HG02938 (cell line): Measurements from ENCODE around the gene KLHL5.
"Not testable (repeated sequence)": the region's sequence is repeated elsewhere in the genome, so short reads cannot be mapped to it uniquely, and the experiment has no call there.

Experiments
- ATAC-seq: cut with Tn5 transposase; IDR thresholded peaks from one replicate; pipeline ENCODE4 v1.9.1; 2021; ENCODE audit warnings: mild to moderate bottlenecking, moderate library complexity; ENCODE audit not compliant: unreplicated experiment

The KLHL5 gene

GRCh38 chr4:39097290-39097689, 35.3 kb downstream of the KLHL5 start:
- no peak for ATAC-seq

DNA sequence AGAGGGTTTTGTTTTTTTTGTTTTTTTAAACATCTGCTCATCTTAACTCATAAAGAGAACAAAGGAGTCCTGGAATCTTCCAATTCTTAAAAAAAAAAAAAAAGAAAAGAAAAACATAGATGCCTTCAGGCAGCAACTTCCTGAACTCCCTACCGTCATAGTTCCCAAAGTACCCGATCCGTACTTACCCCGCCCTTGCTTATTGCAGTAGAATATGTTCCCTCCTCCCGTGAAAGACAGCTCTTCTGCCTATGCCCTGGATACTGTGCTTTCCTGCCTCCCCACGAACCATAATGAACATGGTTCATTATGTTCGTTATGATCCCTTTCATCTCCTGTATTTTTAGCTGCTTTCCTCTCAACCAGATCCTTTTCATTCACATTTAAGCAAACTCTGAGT, 40.3 kb downstream of the KLHL5 start:
- ATAC-seq = no peak

DNA sequence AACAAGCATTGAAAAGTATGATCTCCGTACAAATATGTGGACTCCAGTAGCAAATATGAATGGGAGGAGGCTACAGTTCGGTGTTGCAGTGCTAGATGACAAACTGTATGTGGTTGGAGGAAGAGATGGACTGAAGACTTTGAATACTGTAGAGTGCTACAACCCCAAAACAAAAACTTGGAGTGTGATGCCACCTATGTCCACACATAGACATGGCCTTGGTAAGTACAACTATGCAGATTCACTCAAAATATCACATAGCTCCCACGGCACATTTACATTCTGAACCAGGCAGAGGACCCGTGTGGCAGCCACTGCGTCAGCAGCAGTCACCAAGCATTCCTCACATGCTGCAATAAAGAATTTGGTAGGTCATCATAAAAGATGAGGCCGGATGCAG, 41.3 kb downstream of the KLHL5 start:
- no peak for ATAC-seq

GRCh38 chr4:39104255-39104654, 42.2 kb downstream of the KLHL5 start:
- no peak for ATAC-seq

DNA sequence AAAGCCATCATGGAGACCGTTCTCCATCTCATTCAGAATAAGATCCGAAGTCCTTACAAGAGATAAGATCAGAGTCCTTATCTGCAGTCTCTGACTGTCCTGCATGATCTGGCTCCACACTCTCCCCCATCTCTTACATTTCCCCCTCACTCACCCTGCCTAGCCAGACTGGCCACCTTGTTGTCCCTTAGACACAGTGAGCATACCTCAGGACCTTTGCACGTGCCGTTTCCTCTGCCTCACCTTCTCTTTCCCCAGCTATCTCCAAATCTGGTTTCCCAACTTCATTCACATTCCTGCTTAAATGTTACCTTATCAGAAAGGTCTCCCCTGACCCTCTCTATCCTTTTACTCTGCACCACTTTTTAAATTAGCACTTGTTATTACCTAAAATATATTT, 44.0 kb downstream of the KLHL5 start:
- no peak for ATAC-seq

DNA sequence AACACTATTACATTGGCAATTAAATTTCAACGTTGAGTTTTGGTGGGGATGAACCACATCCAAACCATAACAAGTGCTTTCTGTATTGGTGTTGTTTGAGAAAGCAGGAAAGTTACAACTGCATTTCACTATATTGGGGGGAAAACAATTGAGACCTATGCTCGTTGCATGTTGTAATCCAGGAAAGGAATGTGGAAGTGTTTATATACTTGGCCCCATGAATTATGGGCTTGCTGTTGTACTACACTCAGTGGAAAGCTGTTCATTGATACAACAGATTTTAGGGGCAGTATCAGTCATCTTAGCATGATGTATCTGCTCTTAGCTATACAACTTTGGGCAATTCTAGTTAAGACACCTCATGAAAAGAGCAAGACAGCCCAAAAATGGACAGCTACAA, 52.4 kb downstream of the KLHL5 start:
- no peak for ATAC-seq

DNA sequence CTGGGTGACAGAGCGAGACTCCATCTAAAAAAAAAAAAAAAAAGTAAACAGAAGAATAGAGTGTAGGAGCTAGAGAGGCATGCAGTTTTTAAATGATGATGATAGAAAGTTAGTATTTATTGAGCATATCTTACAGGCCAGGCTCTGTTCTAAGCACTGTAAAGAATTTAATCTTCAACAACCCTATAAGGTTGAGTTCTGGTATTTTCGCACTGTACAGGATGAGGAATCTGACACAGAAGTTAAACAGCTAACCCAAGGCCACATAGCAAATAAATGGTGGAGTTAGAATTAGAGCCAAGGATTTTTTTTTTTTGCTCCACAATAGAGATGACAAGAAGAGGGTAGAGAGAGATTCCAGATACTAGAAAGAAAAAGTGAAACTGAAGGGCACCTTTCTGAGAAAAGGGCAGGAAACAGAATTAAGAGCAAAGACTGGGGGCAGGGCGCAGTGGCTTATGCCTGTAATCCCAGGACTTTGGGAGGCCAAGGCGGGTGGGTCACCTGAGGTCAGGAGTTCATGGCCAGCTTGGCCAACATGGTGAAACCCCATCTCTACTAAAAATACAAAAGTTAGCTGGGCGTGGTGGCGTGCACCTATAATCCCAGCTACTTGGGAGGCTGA, 56.1 kb downstream of the KLHL5 start:
- ATAC-seq = no peak

- ATAC-seq = no peak
These were observed 58.4 kb downstream of the KLHL5 start for GRCh38 chr4:39120418-39120817.

- ATAC-seq = peak; percentile 82
These were observed 63.0 kb downstream of the KLHL5 start for GRCh38 chr4:39124885-39125599.

- no peak for ATAC-seq
These were observed 63.6 kb downstream of the KLHL5 start for GRCh38 chr4:39125600-39125985.

DNA sequence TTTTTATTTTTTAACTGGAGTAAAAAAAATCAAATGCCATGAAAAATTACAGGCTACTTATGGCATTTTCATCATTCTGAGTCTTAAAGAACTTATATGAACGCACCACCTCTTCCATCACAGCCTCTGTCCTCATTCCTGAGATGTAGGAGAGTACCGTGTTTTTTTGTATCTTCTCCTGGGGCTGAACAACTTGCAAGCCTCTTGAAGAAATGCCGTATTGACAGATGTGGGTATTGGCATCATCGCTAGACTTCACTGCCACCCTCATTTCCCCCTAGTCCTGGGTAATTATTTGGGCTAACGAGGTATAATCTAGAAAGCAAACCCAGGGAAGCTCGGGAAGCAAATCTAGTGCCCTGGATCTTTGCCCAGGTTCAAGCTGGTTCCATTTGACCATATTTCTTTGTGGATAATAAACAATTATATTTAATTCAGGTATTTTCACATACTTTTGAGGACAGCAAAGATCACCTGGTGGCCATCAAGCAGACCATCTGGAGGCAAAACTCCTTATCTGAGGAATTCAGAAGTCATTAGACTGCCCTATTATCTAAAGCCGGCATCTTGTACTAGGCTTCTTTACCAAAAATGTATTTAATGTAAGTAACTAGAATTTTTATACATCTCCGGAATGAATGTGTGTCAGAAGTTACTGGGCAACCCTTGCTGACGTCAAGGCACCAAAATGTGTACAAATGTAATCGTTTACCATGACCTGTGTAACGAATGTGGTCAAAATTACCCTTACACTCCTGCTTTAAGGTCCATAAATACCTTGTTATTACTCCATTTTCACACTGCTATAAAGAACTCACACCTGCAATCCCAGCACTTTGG, 64.4 kb downstream of the KLHL5 start:
- ATAC-seq = no peak

DNA sequence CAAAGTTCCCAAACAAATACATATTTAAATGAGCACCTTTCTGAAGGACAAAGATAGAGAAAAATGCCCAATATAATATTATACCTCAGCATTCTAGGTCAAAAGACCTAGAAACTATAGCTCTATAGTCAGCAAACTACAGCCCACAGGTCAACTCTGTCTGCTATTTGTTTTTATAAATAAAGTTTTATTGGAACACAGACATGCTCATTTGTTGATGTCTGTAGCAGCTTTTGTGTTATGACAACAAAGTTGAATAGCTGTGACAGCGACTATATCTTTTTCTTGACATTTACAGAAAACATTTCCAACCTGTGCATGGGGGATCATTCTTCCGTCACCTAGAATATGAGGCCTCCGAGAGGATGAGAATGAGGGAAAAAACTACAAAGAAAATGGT, 71.6 kb downstream of the KLHL5 start:
- no peak for ATAC-seq

- no peak for ATAC-seq
These were observed 72.8 kb downstream of the KLHL5 start for GRCh38 chr4:39134683-39135306.

GRCh38 chr4:39138227-39138626, 76.2 kb downstream of the KLHL5 start:
- ATAC-seq = not testable (repeated sequence)

- ATAC-seq = no peak
These were observed 84.2 kb downstream of the KLHL5 start for GRCh38 chr4:39146211-39146610.

DNA sequence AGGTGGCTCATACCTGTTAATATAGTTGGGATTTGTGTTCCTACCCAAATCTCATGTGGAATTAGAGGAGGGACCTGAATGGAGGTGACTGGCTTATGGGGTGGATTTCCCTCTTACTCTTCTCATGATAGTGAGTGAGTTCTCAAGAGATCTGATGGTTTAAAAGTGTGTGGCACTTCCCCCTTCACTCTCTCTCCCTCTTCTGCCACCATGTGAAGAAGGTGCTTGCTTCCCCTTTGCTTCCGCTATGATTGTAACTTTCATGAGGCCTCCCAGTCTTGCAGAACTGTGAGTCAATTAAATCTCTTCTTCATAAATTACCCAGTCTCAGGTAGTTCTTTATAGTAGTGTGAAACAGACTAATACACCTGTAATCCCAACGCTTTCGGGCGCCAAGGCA, 92.0 kb downstream of the KLHL5 start:
- no peak for ATAC-seq

GRCh38 chr4:39157520-39157919, 95.5 kb downstream of the KLHL5 start:
- no peak for ATAC-seq

- no peak for ATAC-seq
These were observed 104.1 kb downstream of the KLHL5 start for GRCh38 chr4:39166177-39166576.

DNA sequence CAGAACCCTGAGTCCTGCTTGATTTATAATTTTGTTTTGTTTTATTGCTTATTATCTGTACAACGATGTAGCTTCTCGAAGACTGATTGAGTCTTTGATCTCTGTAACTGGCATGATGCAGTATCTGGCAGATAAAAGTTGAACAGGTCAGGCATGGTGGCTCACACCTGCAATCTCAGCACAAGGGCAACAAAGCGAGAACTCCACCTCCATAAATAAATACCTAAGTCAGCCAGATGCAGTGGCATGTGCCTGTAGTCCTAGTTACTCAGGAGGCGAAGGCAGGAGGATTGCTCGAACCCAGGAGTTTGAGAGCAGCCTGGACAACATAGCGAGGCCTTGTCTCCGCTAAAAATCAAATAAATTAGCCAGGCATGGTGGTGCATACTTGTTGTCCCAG, 104.6 kb downstream of the KLHL5 start:
- no peak for ATAC-seq

GRCh38 chr4:39169426-39169825, 107.4 kb downstream of the KLHL5 start:
- no peak for ATAC-seq

- no peak for ATAC-seq
These were observed 108.3 kb downstream of the KLHL5 start for GRCh38 chr4:39170301-39170700.
